Activated CD4-positive, alpha-beta T cell treated with anti-CD3 and anti-CD28 coated beads for 36 hours (primary cell): Measurements from ENCODE around the gene SLC24A3. TPM values are rescaled to one million over a fixed set of nuclear protein-coding genes. Genes with fewer than 3 reads are reported as not detected.

ENCODE experiments used
- ATAC-seq: fragments of 200-7000 bp; cut with Tn5 transposase; one replicate; pipeline ENCODE4 v1.10.0; 2021; ENCODE audit warnings: mild to moderate bottlenecking, moderate library complexity
- CTCF ChIA-PET: fragments of 350-600 bp; sonication (Branson Sonifier 250); formaldehyde crosslinking; loops from one replicate; lab custom pipeline; 2021; ENCODE audit warnings: antibody characterized with exemption; lab: Charles Lee
- POLR2A ChIA-PET: fragments of 350-600 bp; sonication (Branson Sonifier 250); formaldehyde crosslinking; loops from one replicate; lab custom pipeline; 2021; ENCODE audit warnings: antibody characterized with exemption, inconsistent platforms; lab: Charles Lee
- DNase-seq: peaks from one replicate; pipeline ENCODE4 v3.0.0-alpha.2; 2020
- H3K27ac Mint-ChIP-seq: one replicate; pipeline ENCODE4 v1.8.0; 2021; ENCODE audit warnings: mixed read lengths
- H3K27me3 Mint-ChIP-seq: one replicate; pipeline ENCODE4 v1.8.0; 2021; ENCODE audit warnings: mixed read lengths
- H3K36me3 Mint-ChIP-seq: one replicate; pipeline ENCODE4 v1.8.0; 2021; ENCODE audit warnings: low read depth, mixed read lengths
- H3K4me1 Mint-ChIP-seq: one replicate; pipeline ENCODE4 v1.8.0; 2021; ENCODE audit warnings: mixed read lengths
- H3K4me3 Mint-ChIP-seq: one replicate; pipeline ENCODE4 v1.8.0; 2021; ENCODE audit warnings: mild to moderate bottlenecking, moderate library complexity, mixed read lengths
- H3K9me3 Mint-ChIP-seq: one replicate; pipeline ENCODE4 v1.8.0; 2021; ENCODE audit warnings: low read depth, mixed read lengths
- intact Hi-C, 2 experiments: fragments of 100-400 bp; cut with DNase I in 1 of 2; cut with micrococcal nuclease in 1 of 2; formaldehyde crosslinking; loops; one replicate each; pipeline versions ENCODE4 v1.14.2 to v1.15.1; 2022 to 2024; cut with DNase I, micrococcal nuclease
- total RNA-seq, 2 experiments: library from RNA; stranded (reverse); gene quantifications; one replicate each; pipeline ENCODE4 v1.2.3, GENCODE V29; 2021

Gene SLC24A3
- total RNA-seq, 2 experiments from 2014 or later: not detected

DNA sequence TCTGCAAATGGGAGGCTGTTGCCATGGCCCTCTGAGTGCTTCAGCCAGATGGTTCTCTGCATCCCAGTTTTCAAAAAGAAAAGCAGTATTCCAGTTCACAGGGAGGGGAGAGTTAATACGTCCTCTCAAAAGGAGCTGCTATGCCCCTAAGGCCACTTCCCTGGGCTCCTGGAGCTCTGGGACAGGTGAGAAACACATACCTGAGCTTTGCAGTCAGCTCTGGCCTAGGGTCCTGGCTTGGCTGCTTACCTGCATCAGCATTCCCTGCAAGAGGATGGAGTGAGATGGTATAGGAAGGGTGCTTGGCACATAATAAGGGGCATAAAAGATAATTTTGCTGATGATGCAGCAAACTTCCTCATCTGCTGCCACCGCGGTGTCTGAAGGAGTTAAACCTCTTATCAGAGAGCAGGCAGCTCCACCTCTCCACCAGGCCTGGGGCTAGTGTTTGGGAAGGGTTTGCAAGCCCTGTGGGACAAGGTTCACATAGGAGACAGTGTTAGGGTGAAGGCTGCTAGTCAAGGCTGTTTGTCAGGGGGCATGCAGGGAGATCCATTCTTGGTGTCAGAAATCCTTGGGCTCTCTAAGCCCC, 62.7 kb downstream of the SLC24A3 start:
- ATAC-seq (no peak), DNase-seq (no peak)
- Mint-ChIP-seq H3K4me1 (no peaks in the 10 kb centered on the region), H3K36me3 (no peaks in the 10 kb centered on the region), H3K9me3 (no peaks in the 10 kb centered on the region), H3K4me3 (no peak overlapping the region), H3K27ac (no peak overlapping the region), H3K27me3 (no peaks in the 10 kb centered on the region)
- ChIA-PET POLR2A (no interaction called here), CTCF (no interaction called here)
- intact Hi-C loops: no loop called here

DNA sequence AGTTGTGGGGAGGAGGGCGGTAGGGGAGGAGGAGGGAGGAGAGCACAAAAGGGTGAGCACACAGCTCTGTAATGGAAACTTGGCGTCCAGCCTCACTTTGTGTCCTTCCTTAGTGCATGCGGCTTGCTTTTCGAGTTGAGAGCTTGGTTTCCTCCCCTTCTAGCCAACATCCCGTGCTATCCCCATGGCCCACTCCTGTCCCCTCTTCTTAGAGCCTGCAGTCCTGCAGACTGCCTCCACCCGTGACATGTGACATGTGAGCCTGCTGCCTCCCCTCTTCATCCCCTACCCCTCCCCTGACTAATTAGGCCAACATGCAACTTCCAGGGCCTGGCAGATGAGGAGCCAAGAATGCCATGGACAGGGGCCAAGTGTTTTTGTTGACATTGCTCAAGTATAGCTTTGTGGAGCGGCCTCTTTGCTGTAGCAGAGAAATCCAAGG, 63.2 kb downstream of the SLC24A3 start:
- intact Hi-C loops: no loop called here

DNA sequence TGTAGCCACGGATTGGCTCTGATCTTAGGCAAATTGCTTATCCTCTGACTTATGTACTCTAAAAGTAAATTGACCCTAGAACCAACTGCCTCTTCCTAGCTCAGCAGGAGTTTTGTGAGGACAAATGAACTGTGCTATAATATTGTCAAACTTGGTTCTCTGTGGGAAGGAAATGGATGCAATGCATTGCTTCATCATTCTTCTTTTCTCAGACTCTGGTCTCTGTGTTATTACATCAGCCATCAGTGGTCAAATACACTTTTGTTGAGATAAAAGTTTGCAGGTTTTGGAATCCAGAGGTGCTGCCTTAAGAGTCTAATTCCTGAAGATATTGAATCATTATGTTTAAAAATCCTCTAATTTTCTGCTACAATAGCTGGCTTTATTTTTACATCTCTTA, 64.9 kb downstream of the SLC24A3 start:
- DNase-seq: no peak
- Mint-ChIP-seq H3K27me3 (no peaks in the 10 kb centered on the region), H3K27ac (no peak overlapping the region), H3K36me3 (no peaks in the 10 kb centered on the region), H3K9me3 (no peaks in the 10 kb centered on the region), H3K4me3 (no peak overlapping the region), H3K4me1 (no peaks in the 10 kb centered on the region)
- CTCF ChIA-PET: no interaction called here
- intact Hi-C loops: no loop called here
- ATAC-seq: no peak
- POLR2A ChIA-PET: no interaction called here

More for the DNA sequence above, 63.2 kb downstream of the SLC24A3 start:
- ATAC-seq (no peak), DNase-seq (no peak)
- Mint-ChIP-seq H3K4me3 (no peak overlapping the region), H3K36me3 (no peaks in the 10 kb centered on the region), H3K4me1 (no peaks in the 10 kb centered on the region), H3K27me3 (no peaks in the 10 kb centered on the region), H3K27ac (no peak overlapping the region), H3K9me3 (no peaks in the 10 kb centered on the region)
- CTCF ChIA-PET: no interaction called here
- POLR2A ChIA-PET: no interaction called here

DNA sequence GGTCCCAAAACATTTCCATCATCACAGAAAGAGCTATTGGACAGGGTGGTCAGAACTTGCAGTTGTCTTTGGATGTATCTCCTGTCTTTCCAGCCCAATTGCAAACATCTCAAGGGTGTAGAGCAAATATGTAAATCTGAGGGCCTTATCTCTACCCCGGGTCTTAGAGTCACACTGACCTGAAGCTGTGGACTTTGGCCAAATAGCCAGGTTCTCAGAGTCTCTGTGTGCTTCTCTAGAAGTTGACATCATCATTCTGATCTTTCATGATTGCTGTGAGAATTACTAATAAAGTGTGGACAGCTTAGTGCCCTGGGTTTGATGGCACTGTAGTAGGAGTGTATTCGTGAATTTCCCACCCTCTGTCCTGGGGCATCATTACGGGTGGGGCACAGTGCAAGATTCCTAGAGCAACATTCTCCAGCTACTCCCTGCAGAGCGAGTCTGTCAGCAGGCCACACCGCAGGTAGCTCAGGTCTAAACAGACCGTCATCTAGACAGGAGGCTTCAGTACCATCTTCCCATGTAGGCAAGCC, 71.1 kb downstream of the SLC24A3 start:
- Mint-ChIP-seq H3K4me1 (no peaks in the 10 kb centered on the region), H3K36me3 (no peaks in the 10 kb centered on the region), H3K27me3 (no peaks in the 10 kb centered on the region), H3K27ac (no peak overlapping the region), H3K9me3 (no peaks in the 10 kb centered on the region), H3K4me3 (no peak overlapping the region)
- DNase-seq (no peak), ATAC-seq (no peak)
- POLR2A ChIA-PET: no interaction called here
- CTCF ChIA-PET: interaction anchor here (0.6 kb wide), 1 partner anchor 237 kb away, joined by 3 read pairs; no protein-coding TSS in a partner anchor
- intact Hi-C loops: no loop called here

DNA sequence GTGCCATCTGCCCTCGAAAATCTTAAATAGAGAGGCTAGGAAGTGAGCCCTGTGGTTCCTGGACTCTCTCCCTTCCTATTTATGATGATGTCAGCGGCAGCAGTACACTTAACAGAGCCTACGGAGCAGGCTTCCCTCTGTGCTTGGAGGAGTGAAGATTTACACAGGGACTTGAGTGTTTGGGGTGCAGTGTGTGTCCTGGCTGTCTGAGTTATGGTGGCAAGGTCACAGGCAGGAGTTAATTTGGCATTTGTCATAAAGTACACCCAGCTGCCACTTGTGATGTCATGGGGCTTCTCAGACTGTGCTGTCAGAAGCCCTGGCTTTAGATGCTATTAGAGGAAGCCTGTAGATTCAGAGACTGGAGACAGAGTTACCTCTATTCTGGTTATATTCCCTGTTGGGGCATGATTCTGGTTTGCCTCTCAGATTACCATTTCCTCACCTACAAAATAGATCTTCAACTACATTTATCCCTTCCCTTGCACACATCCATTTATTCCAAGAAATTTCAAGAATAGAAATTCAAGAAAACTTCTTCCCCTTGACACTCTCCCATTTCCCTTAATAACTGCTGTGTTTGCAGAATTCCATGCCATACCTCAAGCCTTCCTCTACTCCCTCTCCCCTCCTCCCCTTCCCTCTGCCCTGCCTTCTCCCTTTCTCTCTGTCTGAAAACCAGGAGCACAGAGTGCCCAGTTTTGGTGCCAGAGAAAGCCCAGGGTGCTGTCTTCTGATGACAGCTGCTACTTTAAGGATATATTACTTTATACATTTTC, 72.1 kb downstream of the SLC24A3 start:
- Mint-ChIP-seq H3K27ac (no peak overlapping the region), H3K4me1 (no peaks in the 10 kb centered on the region), H3K4me3 (no peak overlapping the region), H3K36me3 (no peaks in the 10 kb centered on the region), H3K27me3 (no peaks in the 10 kb centered on the region), H3K9me3 (no peaks in the 10 kb centered on the region)
- ChIA-PET CTCF (no interaction called here), POLR2A (no interaction called here)
- DNase-seq (no peak), ATAC-seq (no peak)
- intact Hi-C loops: no loop called here

DNA sequence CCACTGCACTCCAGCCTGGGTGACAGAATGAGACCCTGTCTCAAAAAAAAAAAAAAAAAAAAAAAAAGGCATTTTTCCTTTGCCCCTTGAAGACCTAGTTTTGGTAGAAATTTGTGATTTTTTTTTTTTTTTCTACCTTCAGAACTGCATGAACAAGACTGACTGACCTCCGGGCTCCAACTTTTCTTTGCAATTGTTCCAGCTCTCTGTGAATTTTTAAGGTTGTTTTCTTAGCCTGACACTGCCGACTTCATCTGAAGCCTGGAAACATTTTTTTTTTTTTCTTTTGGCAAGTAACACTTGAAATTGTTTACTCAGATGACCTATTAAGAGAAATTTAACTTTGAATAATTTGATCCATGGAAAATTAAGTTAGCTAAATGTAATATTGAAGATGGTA, 73.0 kb downstream of the SLC24A3 start:
- H3K4me3 Mint-ChIP-seq: no peak overlapping the region
- intact Hi-C loops: no loop called here
- CTCF ChIA-PET: no interaction called here

DNA sequence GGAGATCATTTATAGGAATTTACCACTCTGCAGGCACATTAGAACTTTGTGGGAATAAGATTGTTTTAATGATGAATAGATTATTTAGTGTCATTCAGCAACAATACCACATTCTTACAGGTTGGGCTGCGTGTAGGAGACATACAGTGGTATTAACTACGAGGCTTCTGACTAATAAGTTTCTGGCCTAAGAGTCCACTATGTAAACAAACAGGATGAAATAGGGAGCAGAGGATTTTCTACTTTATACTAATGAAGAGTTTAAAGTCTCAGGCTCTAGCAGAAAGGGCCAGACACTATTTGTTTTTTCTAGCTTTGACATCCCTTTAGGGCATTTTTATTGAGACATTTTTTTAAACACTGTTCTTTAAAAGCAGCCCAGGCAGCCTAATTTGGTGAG, 75.6 kb downstream of the SLC24A3 start:
- no peak overlapping the region for H3K4me3 Mint-ChIP-seq
- intact Hi-C loops: no loop called here
- ChIA-PET CTCF (interaction anchor here (0.6 kb wide), 1 partner anchor 680 kb away, joined by 3 read pairs; no protein-coding TSS in a partner anchor), POLR2A (no interaction called here)
- no peak for DNase-seq
- no peaks in the 10 kb centered on the region for H3K36me3 Mint-ChIP-seq
- H3K27me3 Mint-ChIP-seq: no peaks in the 10 kb centered on the region
- no peak for ATAC-seq
- no peaks in the 10 kb centered on the region for H3K4me1 Mint-ChIP-seq
- no peak overlapping the region for H3K27ac Mint-ChIP-seq
- H3K9me3 Mint-ChIP-seq: no peaks in the 10 kb centered on the region

More for the DNA sequence above, 73.0 kb downstream of the SLC24A3 start:
- Mint-ChIP-seq H3K4me1 (no peaks in the 10 kb centered on the region), H3K36me3 (no peaks in the 10 kb centered on the region), H3K27ac (no peak overlapping the region), H3K27me3 (no peaks in the 10 kb centered on the region), H3K9me3 (no peaks in the 10 kb centered on the region)
- POLR2A ChIA-PET: no interaction called here
- ATAC-seq: no peak
- no peak for DNase-seq

DNA sequence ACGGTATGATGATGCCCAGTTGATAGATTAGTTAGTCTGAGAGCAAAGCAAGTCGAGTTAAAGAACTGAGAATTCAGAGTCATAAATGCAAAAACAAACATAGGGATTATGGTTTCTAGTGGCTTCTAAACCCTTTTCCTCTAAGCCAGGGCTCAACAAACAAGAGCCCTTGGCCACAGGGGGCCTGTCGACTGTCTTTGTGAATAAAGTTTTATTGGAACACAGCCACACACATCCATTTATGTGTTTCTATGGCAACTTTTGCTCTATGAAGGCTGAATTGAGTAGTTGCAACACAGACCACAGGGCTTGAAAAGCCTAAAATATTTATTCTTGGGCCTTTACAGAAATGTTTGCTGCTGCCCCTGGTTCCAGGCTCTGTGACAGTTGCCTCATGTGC, 76.2 kb downstream of the SLC24A3 start:
- H3K27ac Mint-ChIP-seq: no peak overlapping the region
- H3K4me3 Mint-ChIP-seq: no peak overlapping the region
- DNase-seq: no peak
- H3K36me3 Mint-ChIP-seq: no peaks in the 10 kb centered on the region
- ATAC-seq: no peak
- H3K4me1 Mint-ChIP-seq: no peaks in the 10 kb centered on the region
- ChIA-PET CTCF (interaction anchor here (0.6 kb wide), 2 partner anchors 18 to 681 kb away, joined by 3 read pairs; no protein-coding TSS in a partner anchor), POLR2A (no interaction called here)
- H3K9me3 Mint-ChIP-seq: no peaks in the 10 kb centered on the region
- intact Hi-C loops: no loop called here
- no peaks in the 10 kb centered on the region for H3K27me3 Mint-ChIP-seq

DNA sequence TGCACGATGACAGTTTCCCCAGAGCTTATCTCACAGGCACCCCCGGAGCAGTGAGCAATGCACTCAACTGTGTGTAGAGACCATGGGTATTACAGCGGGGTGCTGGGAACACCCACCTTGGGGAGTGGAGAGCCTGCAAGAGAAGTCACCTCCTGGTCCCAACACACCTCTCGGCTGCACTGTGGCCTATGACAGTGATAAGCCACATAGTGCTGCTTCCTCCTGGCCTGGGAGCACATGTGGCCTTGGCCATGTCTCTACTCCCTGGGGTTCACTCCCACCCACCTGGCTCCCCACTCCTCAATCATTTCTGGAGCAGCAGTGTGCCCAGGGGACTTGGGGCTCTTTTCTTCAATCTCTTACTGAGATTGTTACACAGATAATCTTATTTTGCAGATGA, 77.0 kb downstream of the SLC24A3 start:
- ATAC-seq (no peak), DNase-seq (no peak)
- POLR2A ChIA-PET: no interaction called here
- Mint-ChIP-seq H3K4me3 (no peak overlapping the region), H3K36me3 (no peaks in the 10 kb centered on the region), H3K27me3 (no peaks in the 10 kb centered on the region), H3K4me1 (no peaks in the 10 kb centered on the region), H3K9me3 (no peaks in the 10 kb centered on the region), H3K27ac (no peak overlapping the region)
- intact Hi-C loops: no loop called here
- CTCF ChIA-PET: no interaction called here

DNA sequence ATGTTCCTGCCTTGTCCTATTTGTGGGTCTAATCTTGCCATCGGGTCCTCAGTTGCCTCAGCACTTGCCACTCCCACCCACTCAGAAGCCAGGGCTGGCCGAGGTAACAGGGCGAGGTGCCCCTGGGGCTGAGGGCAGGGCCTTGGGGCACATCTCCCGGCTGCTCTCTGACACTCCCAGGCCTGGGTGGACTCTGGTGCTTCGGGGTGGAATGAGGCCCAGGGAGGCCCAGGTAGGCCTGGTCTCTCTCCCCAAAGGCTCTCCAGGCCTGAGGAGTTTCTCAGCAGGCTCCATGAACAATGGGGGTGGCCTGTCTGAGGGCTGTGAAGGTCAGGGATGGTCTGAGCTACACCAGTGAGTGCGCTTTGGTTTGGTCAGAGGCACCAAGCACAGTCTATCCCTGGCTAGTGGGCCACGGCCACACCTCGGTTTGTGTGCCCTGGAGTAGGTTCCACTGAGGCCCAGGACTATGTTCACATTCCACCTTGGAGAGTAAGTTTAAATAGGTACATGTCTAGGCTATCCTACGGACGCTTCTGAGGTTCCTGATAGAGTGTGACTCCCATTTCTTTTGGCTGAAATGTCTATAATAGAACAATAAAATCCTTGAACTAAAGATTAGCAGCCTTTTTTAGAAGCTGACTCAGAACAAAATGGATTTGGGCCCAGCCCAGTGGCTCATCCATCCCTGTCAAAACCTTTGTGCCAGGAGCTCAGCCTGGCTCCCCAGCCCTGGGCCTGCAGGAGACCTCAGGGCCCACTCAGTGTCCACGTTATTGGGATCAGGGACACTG, 78.8 kb downstream of the SLC24A3 start:
- H3K4me1 Mint-ChIP-seq: no peaks in the 10 kb centered on the region
- no peak overlapping the region for H3K27ac Mint-ChIP-seq
- no peak overlapping the region for H3K4me3 Mint-ChIP-seq
- no peak for ATAC-seq
- H3K27me3 Mint-ChIP-seq: peaks cover under 1% of the 10 kb centered on the region
- ChIA-PET CTCF (interaction anchor here (0.8 kb wide), 1 partner anchor 11 kb away, joined by 3 read pairs; no protein-coding TSS in a partner anchor), POLR2A (interaction anchor here (0.6 kb wide), 1 partner anchor 43 kb away, joined by 4 read pairs; no protein-coding TSS in a partner anchor)
- no peaks in the 10 kb centered on the region for H3K36me3 Mint-ChIP-seq
- DNase-seq: no peak
- no peaks in the 10 kb centered on the region for H3K9me3 Mint-ChIP-seq
- intact Hi-C loops: no loop called here

DNA sequence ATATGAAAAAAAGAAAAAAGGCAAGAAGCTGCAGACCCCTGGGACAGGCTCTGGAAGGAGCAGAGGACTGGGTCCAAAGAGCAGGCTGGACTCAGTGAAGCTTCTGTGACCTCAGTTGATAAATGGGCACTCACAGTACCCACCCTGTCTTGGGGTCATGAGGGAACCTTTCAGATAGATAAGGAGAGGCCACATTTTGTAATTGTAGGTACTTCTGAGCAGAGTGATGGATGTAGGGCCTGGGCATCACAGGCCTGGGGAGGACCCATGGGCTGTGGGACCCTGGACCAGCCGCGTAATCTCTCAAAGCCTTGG, 79.3 kb downstream of the SLC24A3 start:
- ChIA-PET CTCF (no interaction called here), POLR2A (interaction anchor here (0.6 kb wide), 1 partner anchor 42 kb away, joined by 4 read pairs; no protein-coding TSS in a partner anchor)
- DNase-seq (no peak), ATAC-seq (no peak)
- no peaks in the 10 kb centered on the region for H3K9me3 Mint-ChIP-seq
- no peak overlapping the region for H3K4me3 Mint-ChIP-seq
- peaks cover 2% of the 10 kb centered on the region for H3K27me3 Mint-ChIP-seq
- intact Hi-C loops: no loop called here
- no peak overlapping the region for H3K27ac Mint-ChIP-seq
- no peaks in the 10 kb centered on the region for H3K4me1 Mint-ChIP-seq
- no peaks in the 10 kb centered on the region for H3K36me3 Mint-ChIP-seq
